ENCODE data around the gene FAM3C. TPM values are rescaled to one million over a fixed set of nuclear protein-coding genes. Genes with fewer than 3 reads are reported as not detected.

The FAM3C gene
- polyA plus RNA-seq, 1 donor from 2014 or later, result 61.8 TPM

GRCh38 chr7:121431996-121432395 lies 35.9 kb upstream of the FAM3C start:
- Histone ChIP-seq H3F3A (ENCODE audit: insufficient read depth, low read length, poor library complexity, severe bottlenecking) (no peaks in the 10 kb centered on the region), H3K9me2 (ENCODE audit: insufficient read depth, low read length) (no peaks in the 10 kb centered on the region), H3K9ac (ENCODE audit: low read length) (no peak overlapping the region), H3K27me3 (ENCODE audit: insufficient read depth, low read depth, low read length) (no peaks in the 10 kb centered on the region), H2AFZ (ENCODE audit: low read depth, low read length) (no peak overlapping the region), H3K79me2 (replicated peaks; ENCODE audit: insufficient read depth, low read length) (no peaks in the 10 kb centered on the region), H3K4me2 (ENCODE audit: low read length) (no peak overlapping the region), H3K4me3 (ENCODE audit: low read length) (no peak overlapping the region), H3K9me3 (ENCODE audit: low read length) (no peaks in the 10 kb centered on the region), H4K20me1 (ENCODE audit: insufficient read depth) (no peaks in the 10 kb centered on the region), H3K36me3 (ENCODE audit: insufficient read depth, low read length) (no peaks in the 10 kb centered on the region), H3K27ac (ENCODE audit: low read length) (no peak overlapping the region)
- TF ChIP-seq, protein P1, sequence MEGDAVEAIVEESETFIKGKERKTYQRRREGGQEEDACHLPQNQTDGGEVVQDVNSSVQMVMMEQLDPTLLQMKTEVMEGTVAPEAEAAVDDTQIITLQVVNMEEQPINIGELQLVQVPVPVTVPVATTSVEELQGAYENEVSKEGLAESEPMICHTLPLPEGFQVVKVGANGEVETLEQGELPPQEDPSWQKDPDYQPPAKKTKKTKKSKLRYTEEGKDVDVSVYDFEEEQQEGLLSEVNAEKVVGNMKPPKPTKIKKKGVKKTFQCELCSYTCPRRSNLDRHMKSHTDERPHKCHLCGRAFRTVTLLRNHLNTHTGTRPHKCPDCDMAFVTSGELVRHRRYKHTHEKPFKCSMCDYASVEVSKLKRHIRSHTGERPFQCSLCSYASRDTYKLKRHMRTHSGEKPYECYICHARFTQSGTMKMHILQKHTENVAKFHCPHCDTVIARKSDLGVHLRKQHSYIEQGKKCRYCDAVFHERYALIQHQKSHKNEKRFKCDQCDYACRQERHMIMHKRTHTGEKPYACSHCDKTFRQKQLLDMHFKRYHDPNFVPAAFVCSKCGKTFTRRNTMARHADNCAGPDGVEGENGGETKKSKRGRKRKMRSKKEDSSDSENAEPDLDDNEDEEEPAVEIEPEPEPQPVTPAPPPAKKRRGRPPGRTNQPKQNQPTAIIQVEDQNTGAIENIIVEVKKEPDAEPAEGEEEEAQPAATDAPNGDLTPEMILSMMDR (IDR thresholded peaks at IDR 0.05; ENCODE audit: poor library complexity, severe bottlenecking), result no peak
- TF ChIP-seq, protein P2, sequence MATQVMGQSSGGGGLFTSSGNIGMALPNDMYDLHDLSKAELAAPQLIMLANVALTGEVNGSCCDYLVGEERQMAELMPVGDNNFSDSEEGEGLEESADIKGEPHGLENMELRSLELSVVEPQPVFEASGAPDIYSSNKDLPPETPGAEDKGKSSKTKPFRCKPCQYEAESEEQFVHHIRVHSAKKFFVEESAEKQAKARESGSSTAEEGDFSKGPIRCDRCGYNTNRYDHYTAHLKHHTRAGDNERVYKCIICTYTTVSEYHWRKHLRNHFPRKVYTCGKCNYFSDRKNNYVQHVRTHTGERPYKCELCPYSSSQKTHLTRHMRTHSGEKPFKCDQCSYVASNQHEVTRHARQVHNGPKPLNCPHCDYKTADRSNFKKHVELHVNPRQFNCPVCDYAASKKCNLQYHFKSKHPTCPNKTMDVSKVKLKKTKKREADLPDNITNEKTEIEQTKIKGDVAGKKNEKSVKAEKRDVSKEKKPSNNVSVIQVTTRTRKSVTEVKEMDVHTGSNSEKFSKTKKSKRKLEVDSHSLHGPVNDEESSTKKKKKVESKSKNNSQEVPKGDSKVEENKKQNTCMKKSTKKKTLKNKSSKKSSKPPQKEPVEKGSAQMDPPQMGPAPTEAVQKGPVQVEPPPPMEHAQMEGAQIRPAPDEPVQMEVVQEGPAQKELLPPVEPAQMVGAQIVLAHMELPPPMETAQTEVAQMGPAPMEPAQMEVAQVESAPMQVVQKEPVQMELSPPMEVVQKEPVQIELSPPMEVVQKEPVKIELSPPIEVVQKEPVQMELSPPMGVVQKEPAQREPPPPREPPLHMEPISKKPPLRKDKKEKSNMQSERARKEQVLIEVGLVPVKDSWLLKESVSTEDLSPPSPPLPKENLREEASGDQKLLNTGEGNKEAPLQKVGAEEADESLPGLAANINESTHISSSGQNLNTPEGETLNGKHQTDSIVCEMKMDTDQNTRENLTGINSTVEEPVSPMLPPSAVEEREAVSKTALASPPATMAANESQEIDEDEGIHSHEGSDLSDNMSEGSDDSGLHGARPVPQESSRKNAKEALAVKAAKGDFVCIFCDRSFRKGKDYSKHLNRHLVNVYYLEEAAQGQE (IDR thresholded peaks at IDR 0.05; ENCODE audit: borderline replicate concordance), result no peak
- no peak for TF ChIP-seq EZH2 (IDR thresholded peaks at IDR 0.05; ENCODE audit: borderline replicate concordance, insufficient read depth, low read length, poor library complexity, severe bottlenecking)
- no peak for TF ChIP-seq TAF1 (IDR thresholded peaks at IDR 0.05; ENCODE audit: low read depth)
- no peak for TF ChIP-seq SMC3 (conservative IDR thresholded peaks at IDR 0.05; ENCODE audit: poor library complexity)
- TF ChIP-seq POLR2AphosphoS5 (IDR thresholded peaks at IDR 0.05), result no peak
- no peak for TF ChIP-seq RAD21 (conservative IDR thresholded peaks at IDR 0.05)
- TF ChIP-seq EP300 (conservative IDR thresholded peaks at IDR 0.05; ENCODE audit: poor library complexity, severe bottlenecking), result no peak
- no peak for TF ChIP-seq MXI1 (conservative IDR thresholded peaks at IDR 0.05; ENCODE audit: poor library complexity, severe bottlenecking)

- Histone ChIP-seq H4K20me1 (ENCODE audit: insufficient read depth) (no peaks in the 10 kb centered on the region), H3K27ac (ENCODE audit: low read length) (no peak overlapping the region), H3K4me2 (ENCODE audit: low read length) (no peak overlapping the region), H3K9ac (ENCODE audit: low read length) (no peak overlapping the region), H3K4me3 (ENCODE audit: low read length) (no peak overlapping the region), H3K9me2 (ENCODE audit: insufficient read depth, low read length) (no peaks in the 10 kb centered on the region), H3K36me3 (ENCODE audit: insufficient read depth, low read length) (no peaks in the 10 kb centered on the region), H2AFZ (ENCODE audit: low read depth, low read length) (no peak overlapping the region), H3K27me3 (ENCODE audit: insufficient read depth, low read depth, low read length) (no peaks in the 10 kb centered on the region), H3K9me3 (ENCODE audit: low read length) (no peaks in the 10 kb centered on the region), H3K79me2 (replicated peaks; ENCODE audit: insufficient read depth, low read length) (no peaks in the 10 kb centered on the region), H3F3A (ENCODE audit: insufficient read depth, low read length, poor library complexity, severe bottlenecking) (no peaks in the 10 kb centered on the region)
- TF ChIP-seq, protein P2 (IDR thresholded peaks at IDR 0.05; ENCODE audit: borderline replicate concordance), result no peak
- no peak for TF ChIP-seq MXI1 (conservative IDR thresholded peaks at IDR 0.05; ENCODE audit: poor library complexity, severe bottlenecking)
Observed at GRCh38 chr7:121431389-121431995, 35.4 kb upstream of the FAM3C start.
